ENCODE data around the gene PARVG. TPM values are rescaled to one million over a fixed set of nuclear protein-coding genes. Genes with fewer than 3 reads are reported as not detected.

The PARVG gene
- total and polyA plus RNA-seq, 9 of the 15 experiments (the other 6 are each of a cell fraction or from before 2014, with no cell fraction given) = 0.35 TPM; not detected in 8

- H3K4me1 ChIP-seq (replicated peaks in 1 of 2; ENCODE audit: control insufficient read depth in 2 of 2, insufficient read depth in 2 of 2, low read length in 2 of 2) = no peaks in the 10 kb centered on the region
- TF ChIP-seq ESRRB (CRISPR knock-in tag; IDR thresholded peaks at IDR 0.05; ENCODE audit: borderline replicate concordance) (no peak), DNMT1 (IDR thresholded peaks at IDR 0.05) (no peak), ZBTB12 (CRISPR knock-in tag; IDR thresholded peaks at IDR 0.05) (no peak), FOXJ2 (tag; IDR thresholded peaks at IDR 0.05) (no peak), CTCF (IDR thresholded peaks at IDR 0.05 in 2 of 3, conservative IDR thresholded peaks at IDR 0.05 in 1 of 3; ENCODE audit: insufficient read depth in 2 of 3, low read depth in 1 of 3, low read length in 3 of 3) (no peak), ZFPM2 (CRISPR knock-in tag; IDR thresholded peaks at IDR 0.05) (no peak), CREBBP (IDR thresholded peaks at IDR 0.05; ENCODE audit: low read depth, low read length) (no peak), TBP (optimal IDR thresholded peaks at IDR 0.05; ENCODE audit: low read depth, low read length) (no peak), SLC30A9 (CRISPR knock-in tag; IDR thresholded peaks at IDR 0.05) (no peak), AFF4 (CRISPR knock-in tag; IDR thresholded peaks at IDR 0.05) (no peak)
- in situ Hi-C loops (cut with MboI) = no loop called here
- POLR2A ChIA-PET = interaction anchor here (0.6 kb wide), 1 partner anchor 508 kb away, joined by 3 read pairs; no protein-coding TSS in a partner anchor
- intact Hi-C loops (cut with micrococcal nuclease) = no loop called here
- no peak for ATAC-seq
- H3K9me3 ChIP-seq (replicated peaks; ENCODE audit: control insufficient read depth, insufficient read depth, low read depth, low read length) = no peaks in the 10 kb centered on the region
- H3K4me3 ChIP-seq = no peak overlapping the region
- DNase-seq (ENCODE audit: extremely low read depth in 1 of 4, low spot score in 3 of 4) = no peak
- H3K36me3 ChIP-seq (ENCODE audit: control insufficient read depth, insufficient read depth, low read length) = no peaks in the 10 kb centered on the region
- no peak overlapping the region for H3K27ac ChIP-seq (ENCODE audit: extremely low read depth, low read depth, low read length)
- H3K4me2 ChIP-seq (ENCODE audit: insufficient read depth, low read length) = no peak overlapping the region
- BruUV-seq (replicated peaks) = no TSS peak
- CTCF ChIA-PET (ENCODE audit: low intra/inter-chr PET ratio) = no interaction called here
- no peak overlapping the region for H2AFZ ChIP-seq (ENCODE audit: low read depth, low read length)
- 23% methylated on average over 5 of the region's 8 CpGs for WGBS (ENCODE audit: insufficient coverage, low coverage, missing lambda C conversion rate)
- no peaks in the 10 kb centered on the region for H3K79me2 ChIP-seq (ENCODE audit: control insufficient read depth, insufficient read depth, low read length)
- no peak overlapping the region for H3K9ac ChIP-seq (ENCODE audit: insufficient read depth in 1 of 2, low read depth in 2 of 2, low read length in 2 of 2)
- no peak for FAIRE-seq
- H4K20me1 ChIP-seq (replicated peaks; ENCODE audit: control insufficient read depth, insufficient read depth, low read length) = no peaks in the 10 kb centered on the region; the same call in 1 of the 2 replicates
- H3K9me1 ChIP-seq (ENCODE audit: control insufficient read depth, insufficient read depth, low read length) = no peaks in the 10 kb centered on the region
- peaks cover 6 to 10% of the 10 kb centered on the region in 2 experiments; a peak in 4 of 5 replicates for H3K27me3 ChIP-seq (ENCODE audit: control insufficient read depth in 2 of 2, insufficient read depth in 2 of 2, low read length in 2 of 2)
Measured at GRCh38 chr22:44175676-44176075, 5.0 kb upstream of the PARVG start.

Measured in K562 (cell line).